Measurements from ENCODE around the gene ALG8. TPM values are rescaled to one million over a fixed set of nuclear protein-coding genes. Genes with fewer than 3 reads are reported as not detected.

The ALG8 gene
- total and polyA plus RNA-seq, 2 of the 8 experiments (the other 6 are each of a cell fraction or from before 2014, with no cell fraction given), result 66.7 to 84.3 TPM

DNA sequence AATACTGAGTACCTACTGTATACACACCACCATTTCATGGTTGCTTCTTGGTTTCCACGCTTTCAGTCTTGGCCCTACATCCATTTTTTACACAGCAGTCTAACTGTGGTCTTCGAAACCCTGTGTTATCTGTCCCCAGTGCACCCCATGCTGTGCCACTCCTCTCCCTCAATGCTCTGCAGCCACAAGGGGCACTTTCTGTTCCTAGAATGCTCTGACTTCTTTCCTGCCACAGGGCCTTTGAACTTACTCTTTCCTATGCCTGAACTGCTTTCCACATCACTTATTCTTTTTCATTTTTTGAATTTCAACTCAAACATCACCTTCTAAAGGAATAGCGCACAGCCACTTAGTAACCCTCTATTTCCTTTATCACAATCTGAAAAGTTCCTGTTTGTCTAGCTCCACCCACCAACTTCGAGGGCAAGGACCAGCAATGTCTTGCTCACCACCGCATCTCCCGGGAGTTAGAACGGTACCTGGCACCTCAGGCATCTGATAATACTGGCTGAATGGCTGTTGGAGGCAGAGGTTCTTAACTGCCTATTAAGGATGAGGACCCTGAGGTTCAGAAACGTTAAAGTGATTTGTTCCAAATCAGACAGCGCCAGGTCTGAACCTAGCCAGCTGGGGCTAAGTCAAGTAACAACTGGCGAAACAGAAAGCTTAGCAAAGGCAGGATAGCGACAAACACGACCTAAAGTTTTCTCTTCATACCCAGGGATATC is 568 bp downstream of the ALG8 start (continued):
- TF ChIP-seq, protein P1, sequence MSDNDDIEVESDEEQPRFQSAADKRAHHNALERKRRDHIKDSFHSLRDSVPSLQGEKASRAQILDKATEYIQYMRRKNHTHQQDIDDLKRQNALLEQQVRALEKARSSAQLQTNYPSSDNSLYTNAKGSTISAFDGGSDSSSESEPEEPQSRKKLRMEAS (IDR thresholded peaks at IDR 0.05), result no peak
